Bronchial epithelial cell (primary cell): ENCODE data around the gene UBXN1. TPM values are rescaled to one million over a fixed set of nuclear protein-coding genes. Genes with fewer than 3 reads are reported as not detected.

Experiments used
- DNase-seq: peaks from one replicate; pipeline ENCODE4 v3.0.0-alpha.2; 2010; ENCODE audit warnings: low read depth
- FAIRE-seq: peaks from 2 replicates; lab custom pipeline; 2011; peaks lifted over from hg19 to GRCh38; lab: Jason Lieb, UNC
- H3K27me3 ChIP-seq: 2 replicates; pipeline ENCODE4 v1.5.1; 2011; ENCODE audit warnings: low read length; ENCODE audit not compliant: control insufficient read depth, insufficient read depth
- H3K36me3 ChIP-seq: 2 replicates; pipeline ENCODE4 v1.5.1; 2011; ENCODE audit warnings: low read length; ENCODE audit not compliant: control insufficient read depth, insufficient read depth
- H3K4me3 ChIP-seq: 2 replicates; pipeline ENCODE4 v1.5.1; 2011; ENCODE audit warnings: mild to moderate bottlenecking, low read depth, low read length, control low read depth
- total RNA-seq: library from RNA; depleted of rRNA; stranded (reverse); fragments of >200 nt; gene quantifications from 2 replicates; pipeline ENCODE4 v1.2.1, GENCODE V29; 2014
- TF ChIP-seq, protein P1 (sequence below): IDR thresholded peaks from 2 replicates; pipeline ENCODE4 v1.5.1; 2011; ENCODE audit warnings: mild to moderate bottlenecking, moderate library complexity, low read length, control low read depth, inconsistent platforms; ENCODE audit not compliant: insufficient read depth, severe bottlenecking

UBXN1 gene
- total RNA-seq, 1 donor from 2014 or later: 176 TPM

DNA sequence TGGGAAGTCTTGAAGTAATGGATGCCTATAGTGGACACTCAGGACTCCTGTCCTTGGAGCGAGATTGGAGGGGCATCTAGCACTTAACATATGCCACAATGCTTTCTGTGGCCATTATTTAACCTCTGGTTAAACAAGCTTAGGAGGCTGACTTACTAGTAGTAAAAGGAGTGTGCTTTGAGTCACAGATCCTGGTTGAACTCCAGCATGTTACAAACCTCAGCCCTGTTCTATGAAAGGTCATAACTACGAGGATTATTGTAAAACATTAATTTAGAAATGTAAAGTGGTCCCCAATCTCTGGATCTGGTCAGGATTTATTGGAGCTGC lies 5.7 kb downstream of the UBXN1 start:
- DNase-seq (no peak), FAIRE-seq (no peak)
- no peak overlapping the region for H3K4me3 ChIP-seq
- TF ChIP-seq, protein P1, sequence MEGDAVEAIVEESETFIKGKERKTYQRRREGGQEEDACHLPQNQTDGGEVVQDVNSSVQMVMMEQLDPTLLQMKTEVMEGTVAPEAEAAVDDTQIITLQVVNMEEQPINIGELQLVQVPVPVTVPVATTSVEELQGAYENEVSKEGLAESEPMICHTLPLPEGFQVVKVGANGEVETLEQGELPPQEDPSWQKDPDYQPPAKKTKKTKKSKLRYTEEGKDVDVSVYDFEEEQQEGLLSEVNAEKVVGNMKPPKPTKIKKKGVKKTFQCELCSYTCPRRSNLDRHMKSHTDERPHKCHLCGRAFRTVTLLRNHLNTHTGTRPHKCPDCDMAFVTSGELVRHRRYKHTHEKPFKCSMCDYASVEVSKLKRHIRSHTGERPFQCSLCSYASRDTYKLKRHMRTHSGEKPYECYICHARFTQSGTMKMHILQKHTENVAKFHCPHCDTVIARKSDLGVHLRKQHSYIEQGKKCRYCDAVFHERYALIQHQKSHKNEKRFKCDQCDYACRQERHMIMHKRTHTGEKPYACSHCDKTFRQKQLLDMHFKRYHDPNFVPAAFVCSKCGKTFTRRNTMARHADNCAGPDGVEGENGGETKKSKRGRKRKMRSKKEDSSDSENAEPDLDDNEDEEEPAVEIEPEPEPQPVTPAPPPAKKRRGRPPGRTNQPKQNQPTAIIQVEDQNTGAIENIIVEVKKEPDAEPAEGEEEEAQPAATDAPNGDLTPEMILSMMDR: no peak
- peaks cover 5% of the 10 kb centered on the region for H3K36me3 ChIP-seq
- H3K27me3 ChIP-seq: no peaks in the 10 kb centered on the region

DNA sequence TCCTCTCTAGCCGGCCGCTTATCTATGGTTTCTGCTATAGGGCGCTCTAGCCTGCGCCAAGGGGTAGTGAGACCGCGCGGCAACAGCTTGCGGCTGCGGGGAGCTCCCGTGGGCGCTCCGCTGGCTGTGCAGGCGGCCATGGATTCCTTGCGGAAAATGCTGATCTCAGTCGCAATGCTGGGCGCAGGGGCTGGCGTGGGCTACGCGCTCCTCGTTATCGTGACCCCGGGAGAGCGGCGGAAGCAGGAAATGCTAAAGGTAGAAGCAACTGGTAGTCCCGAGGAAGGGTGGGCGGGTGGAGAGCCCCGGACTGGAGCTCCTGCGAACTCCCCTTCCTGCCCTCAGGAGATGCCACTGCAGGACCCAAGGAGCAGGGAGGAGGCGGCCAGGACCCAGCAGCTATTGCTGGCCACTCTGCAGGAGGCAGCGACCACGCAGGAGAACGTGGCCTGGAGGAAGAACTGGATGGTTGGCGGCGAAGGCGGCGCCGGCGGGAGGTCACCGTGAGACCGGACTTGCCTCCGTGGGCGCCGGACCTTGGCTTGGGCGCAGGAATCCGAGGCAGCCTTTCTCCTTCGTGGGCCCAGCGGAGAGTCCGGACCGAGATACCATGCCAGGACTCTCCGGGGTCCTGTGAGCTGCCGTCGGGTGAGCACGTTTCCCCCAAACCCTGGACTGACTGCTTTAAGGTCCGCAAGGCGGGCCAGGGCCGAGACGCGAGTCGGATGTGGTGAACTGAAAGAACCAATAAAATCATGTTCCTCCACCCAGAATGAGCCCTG lies 7.1 kb downstream of the UBXN1 start, which contains the start of the genes LBHD1 and UQCC3:
LBHD1 (minus strand) TSS at position 660 of the 782 bp plus-strand sequence. CDS start 2,236 bp downstream, outside the sequence.
UQCC3 (plus strand) TSS at position 66 of the 782 bp plus-strand sequence; CDS start at position 139, 73 bp downstream.
- TF ChIP-seq, protein P1: no peak

DNA sequence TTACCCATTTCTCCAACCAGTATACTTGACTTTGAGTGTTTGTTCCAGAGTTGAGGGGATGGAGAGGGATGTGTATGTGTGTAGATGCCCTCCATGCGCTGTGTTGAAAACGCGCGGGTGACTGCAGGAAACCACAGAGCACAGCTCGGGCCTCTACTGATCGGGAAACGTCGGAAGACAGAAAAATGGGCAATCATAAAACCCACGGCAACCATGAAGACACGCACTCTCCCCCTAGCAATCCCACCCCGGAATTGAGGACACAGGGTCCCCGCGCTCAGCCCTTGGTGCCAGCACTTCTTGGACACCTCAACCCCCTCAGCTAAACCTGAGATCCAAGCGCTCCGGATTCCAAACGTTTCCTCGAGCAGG lies 7.7 kb downstream of the UBXN1 start:
- FAIRE-seq (no peak), DNase-seq (no peak)
- Histone ChIP-seq H3K4me3 (peak overlapping the region; percentile 87), H3K36me3 (peaks cover 8% of the 10 kb centered on the region), H3K27me3 (no peaks in the 10 kb centered on the region)
- TF ChIP-seq, protein P1: no peak

More for the DNA sequence above, 7.1 kb downstream of the UBXN1 start, which contains the start of the genes LBHD1 and UQCC3:
- Histone ChIP-seq H3K4me3 (peak within 1 kb of the TSS; percentile 87), H3K36me3 (peaks cover 4% of the 10 kb centered on the region), H3K27me3 (no peaks in the 10 kb centered on the region)
- FAIRE-seq (no peak), DNase-seq (peak; percentile 74)

DNA sequence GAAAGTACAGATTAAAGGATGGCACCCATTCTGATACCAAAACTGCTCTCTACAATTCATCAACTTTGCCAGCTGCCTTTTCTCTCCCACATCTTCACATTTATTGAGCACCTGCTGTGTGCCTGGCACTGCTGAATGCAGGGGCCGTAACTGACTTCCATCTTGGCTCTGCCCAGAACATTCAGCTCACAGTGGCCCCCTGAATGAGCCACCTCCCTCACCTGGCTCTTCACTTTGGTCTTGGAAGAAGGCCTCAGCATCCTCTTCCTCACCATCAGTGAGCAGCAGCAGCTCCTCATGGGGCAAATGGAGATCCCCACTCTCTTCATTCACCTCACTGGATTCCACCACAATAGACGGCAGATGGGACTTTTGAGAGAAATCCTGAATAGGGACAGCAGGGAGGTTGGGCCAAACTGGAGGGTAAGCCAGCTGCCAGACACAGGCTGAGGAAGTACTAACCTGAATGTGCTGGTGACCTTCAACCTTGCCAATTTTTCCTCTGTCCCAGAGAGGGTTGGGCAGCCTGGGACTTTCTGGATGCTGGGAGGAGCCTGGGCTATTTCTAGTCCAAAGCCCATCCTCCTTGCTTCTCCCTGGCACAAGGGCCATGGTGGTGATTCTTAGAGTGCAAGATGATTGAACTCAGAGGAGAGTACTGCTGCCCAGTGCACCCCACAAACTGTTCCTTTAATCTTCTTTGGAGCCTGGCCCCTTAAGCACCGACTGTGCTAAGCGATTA lies 9.3 kb downstream of the UBXN1 start:
- no peak for DNase-seq
- Histone ChIP-seq H3K4me3 (no peak overlapping the region), H3K27me3 (no peaks in the 10 kb centered on the region), H3K36me3 (peaks cover 9% of the 10 kb centered on the region)
- TF ChIP-seq, protein P1: no peak
- FAIRE-seq: no peak

DNA sequence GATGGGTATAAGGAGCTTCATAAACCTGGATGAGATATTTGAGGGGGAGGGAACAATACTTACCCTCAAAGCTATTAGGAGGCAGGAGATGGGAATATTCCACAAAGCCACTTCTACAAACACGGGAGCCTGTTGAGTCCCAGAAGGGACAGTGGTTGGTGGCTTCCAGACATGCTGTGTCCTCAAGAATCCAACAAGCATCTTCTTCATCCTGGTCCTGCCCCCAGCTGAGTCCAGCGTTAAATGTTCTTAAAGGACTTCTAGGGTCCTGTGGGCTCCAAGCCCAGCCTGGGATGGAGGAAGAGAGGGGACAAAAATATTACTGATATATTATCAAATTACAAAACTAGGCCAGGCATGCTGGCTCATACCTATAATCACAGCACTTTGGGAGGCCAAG lies 11.4 kb downstream of the UBXN1 start:
- Histone ChIP-seq H3K27me3 (no peaks in the 10 kb centered on the region), H3K4me3 (no peak overlapping the region), H3K36me3 (peaks cover 12% of the 10 kb centered on the region)
- DNase-seq (no peak), FAIRE-seq (no peak)
- TF ChIP-seq, protein P1: no peak
